Mesodermal cell (in vitro differentiated cells): ENCODE measurements around the gene NBAS.

ENCODE experiments used
- H3K27ac ChIP-seq: 2 replicates; pipeline ENCODE4 v1.7.0; 2013; ENCODE audit warnings: mild to moderate bottlenecking, low read depth, low read length, moderate library complexity; ENCODE audit not compliant: severe bottlenecking
- H3K36me3 ChIP-seq: 2 replicates; pipeline ENCODE4 v1.7.1; 2013; ENCODE audit warnings: mild to moderate bottlenecking, low read length, moderate library complexity; ENCODE audit not compliant: control insufficient read depth, insufficient read depth
- H3K4me1 ChIP-seq: one replicate; pipeline ENCODE4 v1.7.1; 2013; ENCODE audit warnings: mild to moderate bottlenecking, low read length; ENCODE audit not compliant: insufficient read depth, control insufficient read depth, poor library complexity, severe bottlenecking
- H3K4me3 ChIP-seq: 2 replicates; pipeline ENCODE4 v1.7.0; 2013; ENCODE audit warnings: low read length, control low read depth, mild to moderate bottlenecking; ENCODE audit not compliant: insufficient read depth, poor library complexity, severe bottlenecking; ENCODE audit errors: extremely low read depth
- H3K9me3 ChIP-seq: 2 replicates; pipeline ENCODE4 v1.7.1; 2013; ENCODE audit warnings: mild to moderate bottlenecking, low read length, moderate library complexity; ENCODE audit not compliant: control insufficient read depth
- WGBS, 2 experiments: methylation state at CpG; one replicate each; pipeline ENCODE4 v1.1.5; 2013; ENCODE audit warnings: missing lambda C conversion rate in 2 of 2; ENCODE audit not compliant: insufficient coverage in 2 of 2; 5-methylcytosine and 5-hydroxymethylcytosine counted together

NBAS gene

GRCh38 chr2:15388406-15389325, 172.5 kb downstream of the NBAS start:
- Histone ChIP-seq H3K4me1 (no peaks in the 10 kb centered on the region), H3K36me3 (peaks cover 10% of the 10 kb centered on the region), H3K9me3 (no peaks in the 10 kb centered on the region), H3K27ac (no peak overlapping the region), H3K4me3 (no peak overlapping the region)
- 100% methylated on average over 1 of the region's 5 CpGs for WGBS, 2 experiments

- H3K9me3 ChIP-seq = no peaks in the 10 kb centered on the region
- peaks cover 24% of the 10 kb centered on the region for H3K36me3 ChIP-seq
- H3K27ac ChIP-seq = no peak overlapping the region
- no peaks in the 10 kb centered on the region for H3K4me1 ChIP-seq
- H3K4me3 ChIP-seq = no peak overlapping the region
- WGBS, 2 experiments = 83% methylated on average over 1 of the region's 1 CpG; no CpG with 5 or more reads in 1 of the 2 experiments
Observed at GRCh38 chr2:15385184-15385583, 175.9 kb downstream of the NBAS start.

GRCh38 chr2:15383695-15384350, 177.3 kb downstream of the NBAS start:
- no peaks in the 10 kb centered on the region for H3K9me3 ChIP-seq
- H3K4me1 ChIP-seq = no peaks in the 10 kb centered on the region
- H3K36me3 ChIP-seq = peaks cover 29% of the 10 kb centered on the region
- no peak overlapping the region for H3K4me3 ChIP-seq
- 85 to 93% methylated on average over 4 to 5 of the region's 7 CpGs for WGBS, 2 experiments
- no peak overlapping the region for H3K27ac ChIP-seq

GRCh38 chr2:15378148-15378908, 182.8 kb downstream of the NBAS start:
- Histone ChIP-seq H3K4me1 (no peaks in the 10 kb centered on the region), H3K9me3 (no peaks in the 10 kb centered on the region), H3K4me3 (no peak overlapping the region), H3K27ac (no peak overlapping the region), H3K36me3 (peaks cover 32% of the 10 kb centered on the region)
- WGBS, 2 experiments = 69% methylated on average over 2 of the region's 6 CpGs; no CpG with 5 or more reads in 1 of the 2 experiments

- Histone ChIP-seq H3K4me3 (no peak overlapping the region), H3K9me3 (no peaks in the 10 kb centered on the region), H3K4me1 (no peaks in the 10 kb centered on the region), H3K27ac (no peak overlapping the region), H3K36me3 (peaks cover 24% of the 10 kb centered on the region)
Observed at GRCh38 chr2:15377202-15377601, 183.9 kb downstream of the NBAS start.

GRCh38 chr2:15372019-15372418, 189.1 kb downstream of the NBAS start:
- Histone ChIP-seq H3K27ac (no peak overlapping the region), H3K4me3 (no peak overlapping the region), H3K9me3 (no peaks in the 10 kb centered on the region), H3K36me3 (peaks cover 21% of the 10 kb centered on the region), H3K4me1 (no peaks in the 10 kb centered on the region)
- no CpG with 5 or more reads among the region's 1 CpG for WGBS, 2 experiments

GRCh38 chr2:15369129-15369528, 192.0 kb downstream of the NBAS start:
- H3K4me1 ChIP-seq = no peaks in the 10 kb centered on the region
- H3K36me3 ChIP-seq = peaks cover 14% of the 10 kb centered on the region
- H3K4me3 ChIP-seq = no peak overlapping the region
- no peak overlapping the region for H3K27ac ChIP-seq
- no CpG with 5 or more reads among the region's 2 CpGs for WGBS, 2 experiments
- no peaks in the 10 kb centered on the region for H3K9me3 ChIP-seq

- WGBS, 2 experiments = no CpG with 5 or more reads among the region's 2 CpGs
- Histone ChIP-seq H3K4me3 (no peak overlapping the region), H3K4me1 (no peaks in the 10 kb centered on the region), H3K27ac (no peak overlapping the region), H3K36me3 (peaks cover 8% of the 10 kb centered on the region), H3K9me3 (no peaks in the 10 kb centered on the region)
Observed at GRCh38 chr2:15367715-15368114, 193.4 kb downstream of the NBAS start.

- Histone ChIP-seq H3K27ac (no peak overlapping the region), H3K36me3 (peaks cover 8% of the 10 kb centered on the region), H3K4me1 (no peaks in the 10 kb centered on the region), H3K4me3 (no peak overlapping the region), H3K9me3 (no peaks in the 10 kb centered on the region)
- 80% methylated on average over 1 of the region's 3 CpGs; no CpG with 5 or more reads in 1 of the 2 experiments for WGBS, 2 experiments
Observed at GRCh38 chr2:15367205-15367604, 193.9 kb downstream of the NBAS start.

GRCh38 chr2:15365411-15365810, 195.7 kb downstream of the NBAS start:
- Histone ChIP-seq H3K9me3 (no peaks in the 10 kb centered on the region), H3K4me1 (no peaks in the 10 kb centered on the region), H3K27ac (no peak overlapping the region), H3K4me3 (no peak overlapping the region), H3K36me3 (peaks cover 6% of the 10 kb centered on the region)
- 0% methylated on average over 1 of the region's 2 CpGs; no CpG with 5 or more reads in 1 of the 2 experiments for WGBS, 2 experiments
